HCT116 (cell line): Measurements from ENCODE around the gene AMN. TPM values are rescaled to one million over a fixed set of nuclear protein-coding genes. Genes with fewer than 3 reads are reported as not detected.

ENCODE experiments used
- ATAC-seq: fragments of 200-7000 bp; cut with Tn5 transposase; 2 replicates; pipeline ENCODE4 v1.9.1; 2020; ENCODE audit warnings: mild to moderate bottlenecking, moderate library complexity
- BruUV-seq: library from RNA; stranded (reverse); fragments of 400-500 nt; replicated peaks from 2 replicates; lab custom pipeline; 2021; lab: Mats Ljungman, UMichigan
- CTCF ChIA-PET: fragments of 300-600 bp; sonication (Branson Sonifier 250); formaldehyde crosslinking; loops from one replicate; lab custom pipeline; 2021; ENCODE audit warnings: antibody characterized with exemption; lab: Charles Lee
- POLR2A ChIA-PET: fragments of 300-600, 350-600 bp; sonication (Branson Sonifier 250); formaldehyde crosslinking; loops from one replicate; lab custom pipeline; 2021; ENCODE audit warnings: antibody characterized with exemption; lab: Charles Lee
- RAD21 ChIA-PET, 2 experiments: fragments of 300-600 bp; sonication (Branson Sonifier 250); formaldehyde crosslinking; loops; one replicate each; lab custom pipeline; 2023; ENCODE audit warnings: low total read pairs in 2 of 2; ENCODE audit not compliant: uncharacterized antibody in 2 of 2, unreplicated experiment in 2 of 2, low non-redundant PET in 1 of 2; lab: Charles Lee
- DNase-seq: peaks from one replicate; pipeline ENCODE4 v3.0.0-alpha.2; 2010; ENCODE audit warnings: low read depth, low spot score
- H2AFZ ChIP-seq: fragments of 200-600 bp; shearing (Covaris generic), sonication (generic); 2 replicates; pipeline ENCODE4 v1.6.1; 2017; ENCODE audit warnings: low read depth, mixed run types, mixed read lengths, antibody characterized with exemption, low read length; ENCODE audit not compliant: poor library complexity, severe bottlenecking
- H3K27ac ChIP-seq: 2 replicates; pipeline ENCODE4 v1.5.1; 2012; ENCODE audit warnings: low read depth, low read length
- H3K27me3 ChIP-seq: fragments of 200-600 bp; sonication (generic); 2 replicates; pipeline ENCODE4 v1.6.1; 2016; ENCODE audit warnings: mixed run types, low read length, mixed read lengths; ENCODE audit not compliant: insufficient read depth
- H3K36me3 ChIP-seq, 2 experiments: fragments of 200-500 bp in 1 of 2; fragments of 200-600 bp in 1 of 2; sonication (Bioruptor generic) in 1 of 2; sonication (generic) in 1 of 2; 2 replicates each; pipeline versions ENCODE4 v1.5.1 to v1.6.1; 2014 to 2016; ENCODE audit warnings: low read length in 2 of 2, inconsistent platforms in 1 of 2, mixed read lengths in 1 of 2, mixed run types in 1 of 2; ENCODE audit not compliant: insufficient read depth in 2 of 2, control insufficient read depth in 1 of 2
- H3K4me1 ChIP-seq, 2 experiments: fragments of 200-600 bp in 1 of 2; sonication (generic) in 1 of 2; 2 replicates each; pipeline versions ENCODE4 v1.5.1 to v1.6.1; 2012 to 2017; ENCODE audit warnings: low read length in 2 of 2, inconsistent platforms in 1 of 2, mild to moderate bottlenecking in 1 of 2, mixed read lengths in 1 of 2, mixed run types in 1 of 2, moderate library complexity in 1 of 2; ENCODE audit not compliant: insufficient read depth in 2 of 2, control insufficient read depth in 1 of 2
- H3K4me2 ChIP-seq: fragments of 200-600 bp; sonication (generic); 2 replicates; pipeline ENCODE4 v1.6.1; 2017; ENCODE audit warnings: mixed run types, low read length, mixed read lengths
- H3K4me3 ChIP-seq, 2 experiments: fragments of 200-600 bp in 1 of 2; sonication (generic) in 1 of 2; replicated peaks in 1 of 2; 2 replicates each; pipeline ENCODE4 v1.5.1; 2011 to 2016; ENCODE audit warnings: low read length in 2 of 2, control low read depth in 1 of 2, low read depth in 1 of 2, mild to moderate bottlenecking in 1 of 2, mixed read lengths in 1 of 2, mixed run types in 1 of 2
- H3K79me2 ChIP-seq: fragments of 200-600 bp; sonication (generic); 2 replicates; pipeline ENCODE4 v1.6.1; 2017; ENCODE audit warnings: mild to moderate bottlenecking, mixed run types, low read length, moderate library complexity, mixed read lengths; ENCODE audit not compliant: insufficient read depth
- H3K9ac ChIP-seq: fragments of 200-600 bp; sonication (generic); 2 replicates; pipeline ENCODE4 v1.6.1; 2016; ENCODE audit warnings: low read length, mixed read lengths
- H3K9me2 ChIP-seq: fragments of 200-600 bp; sonication (generic), shearing (Covaris generic); 2 replicates; pipeline ENCODE4 v1.6.1; 2017; ENCODE audit warnings: mixed run types, mild to moderate bottlenecking, moderate library complexity; ENCODE audit not compliant: insufficient read depth
- H3K9me3 ChIP-seq, 2 experiments: fragments of 200-500 bp in 1 of 2; fragments of 200-600 bp in 1 of 2; sonication (Bioruptor generic) in 1 of 2; sonication (generic) in 1 of 2; 2 replicates each; pipeline ENCODE4 v1.6.1; 2014 to 2017; ENCODE audit warnings: low read length in 2 of 2, mixed read lengths in 2 of 2, inconsistent platforms in 1 of 2, low read depth in 1 of 2, mild to moderate bottlenecking in 1 of 2, mixed run types in 1 of 2, moderate library complexity in 1 of 2; ENCODE audit not compliant: control insufficient read depth in 1 of 2, insufficient read depth in 1 of 2
- H4K20me1 ChIP-seq: fragments of 200-600 bp; sonication (generic), shearing (Covaris generic); 2 replicates; pipeline ENCODE4 v1.6.1; 2017; ENCODE audit warnings: mixed run types, mild to moderate bottlenecking, moderate library complexity; ENCODE audit not compliant: insufficient read depth
- POLR2A ChIP-seq: IDR thresholded peaks from 2 replicates; pipeline ENCODE4 v1.7.0; 2011; ENCODE audit warnings: borderline replicate concordance; ENCODE audit not compliant: insufficient read depth, insufficient read length; ENCODE audit errors: extremely low read depth
- ZFX ChIP-seq: fragments of 450-650 bp; IDR thresholded peaks from 2 replicates; pipeline ENCODE4 v1.6.1; 2017
- intact Hi-C: fragments of 100-400 bp; cut with micrococcal nuclease; formaldehyde crosslinking; loops from 2 replicates; pipeline ENCODE4 v1.10.0; 2022
- total RNA-seq: library from RNA; stranded (reverse); gene quantifications from one replicate; pipeline ENCODE4 v1.2.1, GENCODE V29; 2021; ENCODE audit not compliant: unreplicated experiment
- TF ChIP-seq, protein P1 (sequence below): IDR thresholded peaks from 2 replicates; pipeline ENCODE4 v1.6.1; 2012; ENCODE audit warnings: low read depth

AMN gene
- total RNA-seq, 1 experiment from 2014 or later = 5.7 TPM

DNA sequence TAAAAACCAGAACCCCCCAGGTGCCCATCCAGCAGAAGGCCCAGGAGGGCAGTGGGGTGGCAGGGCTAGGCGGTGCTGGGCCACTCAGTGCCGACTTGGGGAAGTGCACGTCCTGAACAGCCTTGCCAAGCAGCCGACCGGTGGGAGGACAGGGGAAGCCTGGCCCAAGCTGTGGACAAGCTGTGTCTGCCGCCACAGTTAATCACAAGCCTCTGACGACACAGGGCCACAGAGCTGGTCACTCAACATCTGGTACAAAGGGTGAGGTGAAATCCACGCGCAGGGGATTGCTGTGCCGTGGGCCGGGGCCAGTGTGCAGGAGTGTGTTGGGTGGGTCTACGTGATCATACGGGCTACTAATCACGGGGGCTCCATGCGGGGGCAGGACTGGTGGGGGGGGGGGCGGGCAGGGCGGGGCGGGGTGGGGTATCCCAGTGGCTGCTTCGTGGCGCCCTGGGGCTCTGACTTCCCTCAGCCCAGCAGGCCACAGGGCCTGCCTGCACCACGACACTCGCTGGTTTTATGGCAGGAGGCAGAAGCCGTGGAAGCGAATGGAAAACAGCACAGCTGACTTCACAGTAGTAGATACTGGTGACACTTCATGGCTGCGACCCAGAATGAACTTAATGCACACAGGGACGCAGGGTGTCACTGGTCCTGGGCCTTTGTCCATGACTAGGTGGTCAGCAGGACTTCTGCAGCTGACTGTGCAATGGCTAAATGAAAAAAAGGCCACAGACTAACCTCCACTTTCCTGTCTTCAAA, 10.2 kb downstream of the AMN start (continued):
- no peak for TF ChIP-seq POLR2A
- TF ChIP-seq, protein P1, sequence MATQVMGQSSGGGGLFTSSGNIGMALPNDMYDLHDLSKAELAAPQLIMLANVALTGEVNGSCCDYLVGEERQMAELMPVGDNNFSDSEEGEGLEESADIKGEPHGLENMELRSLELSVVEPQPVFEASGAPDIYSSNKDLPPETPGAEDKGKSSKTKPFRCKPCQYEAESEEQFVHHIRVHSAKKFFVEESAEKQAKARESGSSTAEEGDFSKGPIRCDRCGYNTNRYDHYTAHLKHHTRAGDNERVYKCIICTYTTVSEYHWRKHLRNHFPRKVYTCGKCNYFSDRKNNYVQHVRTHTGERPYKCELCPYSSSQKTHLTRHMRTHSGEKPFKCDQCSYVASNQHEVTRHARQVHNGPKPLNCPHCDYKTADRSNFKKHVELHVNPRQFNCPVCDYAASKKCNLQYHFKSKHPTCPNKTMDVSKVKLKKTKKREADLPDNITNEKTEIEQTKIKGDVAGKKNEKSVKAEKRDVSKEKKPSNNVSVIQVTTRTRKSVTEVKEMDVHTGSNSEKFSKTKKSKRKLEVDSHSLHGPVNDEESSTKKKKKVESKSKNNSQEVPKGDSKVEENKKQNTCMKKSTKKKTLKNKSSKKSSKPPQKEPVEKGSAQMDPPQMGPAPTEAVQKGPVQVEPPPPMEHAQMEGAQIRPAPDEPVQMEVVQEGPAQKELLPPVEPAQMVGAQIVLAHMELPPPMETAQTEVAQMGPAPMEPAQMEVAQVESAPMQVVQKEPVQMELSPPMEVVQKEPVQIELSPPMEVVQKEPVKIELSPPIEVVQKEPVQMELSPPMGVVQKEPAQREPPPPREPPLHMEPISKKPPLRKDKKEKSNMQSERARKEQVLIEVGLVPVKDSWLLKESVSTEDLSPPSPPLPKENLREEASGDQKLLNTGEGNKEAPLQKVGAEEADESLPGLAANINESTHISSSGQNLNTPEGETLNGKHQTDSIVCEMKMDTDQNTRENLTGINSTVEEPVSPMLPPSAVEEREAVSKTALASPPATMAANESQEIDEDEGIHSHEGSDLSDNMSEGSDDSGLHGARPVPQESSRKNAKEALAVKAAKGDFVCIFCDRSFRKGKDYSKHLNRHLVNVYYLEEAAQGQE = no peak
- TF ChIP-seq ZFX = no peak

DNA sequence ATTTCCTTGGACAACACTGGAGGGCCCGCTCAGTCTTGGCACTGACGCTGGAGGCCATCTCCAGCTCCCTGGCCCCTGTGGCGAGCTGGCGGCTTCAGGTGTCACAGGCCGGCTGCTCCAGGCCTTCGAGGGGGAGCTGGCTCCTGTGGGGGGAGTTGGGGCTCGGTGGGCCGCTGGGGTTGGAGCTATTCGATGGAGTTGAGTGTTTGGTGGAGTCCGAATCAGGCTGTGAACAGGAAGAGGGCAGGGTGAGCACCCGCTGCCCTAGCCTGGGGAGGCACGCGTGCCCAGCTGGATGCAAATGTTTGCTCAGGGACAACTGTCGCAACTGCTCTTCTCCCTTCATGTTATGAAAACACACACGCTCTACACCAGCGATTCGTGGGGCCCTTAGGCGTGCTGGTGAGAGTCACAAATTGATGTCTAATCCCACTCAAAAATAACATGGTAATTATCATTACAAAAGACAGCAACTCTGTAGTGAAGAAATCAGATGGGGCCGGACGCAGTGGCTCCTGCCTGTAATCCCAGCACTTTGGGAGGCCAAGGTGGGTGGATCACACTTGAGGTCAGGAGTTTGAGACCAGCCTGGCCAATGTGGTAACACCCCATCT, 11.3 kb downstream of the AMN start:
- BruUV-seq = no TSS peak
- Histone ChIP-seq H3K4me2 (no peak overlapping the region), H3K27me3 (no peaks in the 10 kb centered on the region), H3K4me1 (peaks cover 9 to 18% of the 10 kb centered on the region in 2 experiments)
- TF ChIP-seq, protein P1 = no peak
- TF ChIP-seq, all 23 proteins: peak for 0
- Histone ChIP-seq H3K36me3 (peaks cover 2 to 8% of the 10 kb centered on the region in 2 experiments; a peak in 2 of 4 replicates), H3K27ac (no peak overlapping the region), H3K9me3 (no peaks in the 10 kb centered on the region), H2AFZ (no peak overlapping the region), H4K20me1 (no peaks in the 10 kb centered on the region), H3K4me3 (no peak overlapping the region), H3K9ac (no peak overlapping the region), H3K9me2 (no peaks in the 10 kb centered on the region), H3K79me2 (no peaks in the 10 kb centered on the region)
- POLR2A ChIA-PET = no interaction called here
- DNase-seq = no peak
- intact Hi-C loops = no loop called here
- CTCF ChIA-PET = no interaction called here
- RAD21 ChIA-PET = no interaction called here
- no peak for ATAC-seq
